Astrocyte of the spinal cord (primary cell): ENCODE results near the gene MARVELD1.

Source experiments
- DNase-seq: peaks from one replicate; pipeline ENCODE4 v3.0.0; 2011; ENCODE audit warnings: low read depth, low spot score
- H3K4me3 ChIP-seq: 2 replicates; pipeline ENCODE4 v1.5.1; 2011; ENCODE audit warnings: low read depth, mild to moderate bottlenecking, low read length, moderate library complexity
- CTCF ChIP-seq: IDR thresholded peaks from 2 replicates; pipeline ENCODE4 v1.5.1; 2012; ENCODE audit warnings: low read depth, mild to moderate bottlenecking, low read length, inconsistent platforms
- in situ Hi-C: cut with HindIII; loops from 2 replicates; pipeline ENCODE4 v1.10.0; 2017; ENCODE audit warnings: low sequenced_read_pairs

The MARVELD1 gene

GRCh38 chr10:97738616-97739015 is 25.1 kb downstream of the MARVELD1 start:
- in situ Hi-C loops, result no loop called here
- no peak for DNase-seq
- TF ChIP-seq CTCF, result no peak
- no peak overlapping the region for H3K4me3 ChIP-seq

- DNase-seq, result no peak
- no peak for TF ChIP-seq CTCF
- in situ Hi-C loops, result no loop called here
Observed at GRCh38 chr10:97740613-97741012, 27.1 kb downstream of the MARVELD1 start.

GRCh38 chr10:97743169-97743943 is 29.8 kb downstream of the MARVELD1 start:
- TF ChIP-seq CTCF, result no peak
- in situ Hi-C loops, result no loop called here
- no peak overlapping the region for H3K4me3 ChIP-seq
- no peak for DNase-seq

More at GRCh38 chr10:97740613-97741012, 27.1 kb downstream of the MARVELD1 start:
- no peak overlapping the region for H3K4me3 ChIP-seq

- no peak overlapping the region for H3K4me3 ChIP-seq
- in situ Hi-C loops, result no loop called here
- no peak for DNase-seq
- no peak for TF ChIP-seq CTCF
Observed at GRCh38 chr10:97744405-97745035, 31.0 kb downstream of the MARVELD1 start.

DNA sequence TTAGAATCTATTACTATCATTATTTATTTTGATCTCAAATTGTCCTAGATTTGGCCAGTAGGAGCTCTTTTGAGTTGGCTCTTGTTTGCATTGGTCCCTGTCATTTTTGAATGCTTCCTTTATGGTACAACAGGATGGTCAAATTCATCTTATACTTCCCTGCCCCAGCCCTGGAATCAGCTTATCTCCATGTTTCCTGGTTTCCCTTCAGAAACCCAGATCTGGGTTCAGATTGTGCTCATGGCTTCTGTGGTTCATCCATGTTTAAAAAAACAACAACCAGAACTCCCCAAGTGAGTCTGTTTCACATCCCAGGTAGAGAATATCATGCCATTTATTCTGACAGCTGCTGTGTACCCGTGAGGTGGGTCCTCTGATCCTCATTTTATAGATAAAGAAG is 34.0 kb downstream of the MARVELD1 start:
- no peak overlapping the region for H3K4me3 ChIP-seq
- DNase-seq, result no peak
- in situ Hi-C loops, result no loop called here
- no peak for TF ChIP-seq CTCF

GRCh38 chr10:97748116-97748515 is 34.6 kb downstream of the MARVELD1 start:
- DNase-seq, result no peak
- TF ChIP-seq CTCF, result no peak
- no peak overlapping the region for H3K4me3 ChIP-seq
- in situ Hi-C loops, result no loop called here
